HG02981 (cell line): Measurements from ENCODE around the gene PRAMEF5.
"Not testable (repeated sequence)": the region's sequence is repeated elsewhere in the genome, so short reads cannot be mapped to it uniquely, and the experiment has no call there.

ENCODE experiments used
- ATAC-seq: cut with Tn5 transposase; IDR thresholded peaks from one replicate; pipeline ENCODE4 v1.9.1; 2021; ENCODE audit warnings: mild to moderate bottlenecking, moderate library complexity; ENCODE audit not compliant: unreplicated experiment

PRAMEF5 gene

DNA sequence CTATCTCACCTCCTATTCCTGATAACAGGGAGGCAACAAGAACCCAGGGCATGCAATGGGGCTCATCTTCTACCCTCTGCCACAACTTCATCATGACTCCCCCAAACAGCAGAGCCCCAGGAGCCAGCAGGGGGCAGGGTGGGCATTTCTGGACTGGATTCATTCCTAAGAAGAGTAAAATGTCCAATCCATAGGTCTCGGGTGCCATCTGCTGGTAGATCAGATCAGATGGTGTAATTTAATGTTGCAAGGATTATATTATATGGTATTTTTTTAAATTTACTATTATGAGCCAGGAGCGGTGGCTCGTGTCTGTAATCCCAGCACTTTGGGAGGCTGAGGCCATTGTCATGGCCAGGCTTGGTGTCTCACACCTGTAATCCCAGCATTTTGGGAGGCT, 11.1 kb downstream of the PRAMEF5 start:
- ATAC-seq: not testable (repeated sequence)

DNA sequence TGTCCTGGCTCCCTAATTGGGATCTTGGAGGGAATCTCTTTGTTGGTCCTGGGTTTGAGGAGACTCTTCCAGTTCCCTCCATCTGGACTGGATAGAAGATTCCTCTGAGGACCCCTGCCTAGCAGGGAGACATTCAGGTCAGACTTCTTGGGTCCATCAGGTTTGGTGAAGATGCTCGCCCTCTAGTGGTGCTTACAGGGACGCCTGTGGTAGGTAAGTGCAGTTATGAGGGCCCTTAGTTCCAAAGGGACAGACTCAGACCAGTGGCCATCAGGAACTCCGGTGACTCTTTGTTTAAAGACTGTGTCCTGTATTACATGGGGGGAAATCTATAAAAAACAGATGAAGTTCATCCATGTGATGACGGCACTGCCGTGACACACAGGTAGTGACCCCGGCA, 23.0 kb downstream of the PRAMEF5 start:
- ATAC-seq: not testable (repeated sequence)

DNA sequence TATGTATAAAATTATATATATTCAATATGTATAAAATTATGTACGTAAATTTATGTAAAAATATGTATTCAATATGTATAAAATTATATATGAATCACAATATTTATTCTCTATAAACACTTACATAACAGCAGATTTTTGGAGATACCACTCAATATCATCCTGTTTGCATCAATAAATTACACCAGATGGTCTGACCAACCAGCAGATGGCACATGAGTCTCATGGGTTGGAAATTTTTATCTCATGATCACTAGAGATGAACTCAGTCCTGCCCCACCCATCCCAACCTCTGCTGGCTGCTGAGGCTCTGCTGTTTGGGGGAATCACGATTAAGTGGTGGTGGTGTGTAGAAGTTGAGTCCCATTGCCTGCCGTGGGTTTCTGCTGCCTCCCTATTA, 25.6 kb downstream of the PRAMEF5 start:
- ATAC-seq: not testable (repeated sequence)

DNA sequence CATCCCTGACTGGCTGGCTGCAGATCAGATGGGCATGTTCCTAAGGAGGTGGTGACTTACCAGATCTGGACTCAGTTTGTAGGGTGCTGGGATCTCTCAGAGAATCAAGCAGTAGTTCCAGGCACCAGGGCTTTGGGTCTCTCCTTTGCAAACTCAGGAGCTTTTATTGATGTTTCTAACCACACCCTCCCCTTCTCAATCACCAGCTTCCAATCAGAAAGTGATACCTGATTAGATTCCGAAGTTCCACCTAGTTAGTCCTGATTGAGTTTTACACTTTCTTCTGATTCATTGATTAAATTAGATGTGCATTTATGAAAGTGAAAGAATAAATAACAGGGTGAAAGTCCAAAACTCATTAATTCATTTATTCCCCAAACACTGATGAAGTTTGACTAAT, 31.0 kb downstream of the PRAMEF5 start, which contains the start of gene PRAMEF8:
PRAMEF8 (minus strand) TSS at position 101 of the 400 bp plus-strand sequence. CDS start 1,046 bp downstream, outside the sequence.
- not testable (repeated sequence) for ATAC-seq

DNA sequence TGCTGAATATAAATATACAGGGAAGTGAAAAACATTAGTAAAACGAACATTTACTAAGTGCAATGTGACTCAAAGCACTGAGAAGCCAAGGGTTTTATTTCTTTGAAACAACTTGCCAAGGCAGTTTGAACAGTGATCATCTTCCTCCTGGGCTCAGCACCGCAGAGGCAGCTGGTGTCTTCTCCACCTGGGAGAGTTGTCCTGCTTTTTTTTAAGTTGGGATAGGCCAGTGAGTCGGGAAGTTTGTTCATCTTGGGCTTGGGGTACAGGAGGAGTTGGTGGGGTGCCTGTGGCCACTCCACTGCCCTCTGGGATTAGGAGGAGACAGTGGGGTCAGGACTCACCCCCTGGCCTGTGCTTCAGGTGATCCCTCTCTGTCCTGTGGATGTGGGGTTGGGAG, 35.0 kb downstream of the PRAMEF5 start:
- not testable (repeated sequence) for ATAC-seq

DNA sequence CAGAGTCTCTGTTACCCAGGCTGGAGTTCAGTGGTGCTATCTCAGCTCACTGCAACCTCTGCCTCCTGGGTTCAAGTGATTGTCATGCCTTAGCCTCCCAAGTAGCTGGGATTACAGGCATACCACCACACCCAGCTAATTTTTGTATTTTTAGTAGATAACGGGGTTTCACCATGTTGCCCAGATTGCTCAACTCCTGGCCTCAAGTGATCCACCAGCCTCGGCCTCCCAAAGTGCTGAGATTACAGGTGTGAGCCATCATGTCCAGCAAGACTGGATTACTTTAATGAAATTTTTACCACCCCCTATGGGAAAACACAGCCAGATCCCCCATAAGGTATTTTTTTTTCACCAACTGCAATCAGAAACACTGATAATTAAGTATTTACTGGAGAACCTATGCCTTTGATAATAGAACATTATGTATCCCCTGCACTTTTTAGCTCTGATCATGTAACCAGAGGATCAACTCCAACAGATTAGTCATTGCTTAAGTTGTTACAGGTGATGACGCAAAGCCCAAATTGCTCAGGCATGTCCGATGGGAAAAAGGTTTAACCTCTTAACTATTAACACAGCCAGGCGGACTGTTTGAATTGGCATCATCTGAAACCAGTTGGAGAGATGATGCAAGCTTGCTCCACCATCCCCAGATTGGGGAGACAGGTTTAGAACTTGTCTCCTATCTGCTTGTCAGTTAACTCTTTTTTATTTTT, 43.4 kb downstream of the PRAMEF5 start:
- not testable (repeated sequence) for ATAC-seq

DNA sequence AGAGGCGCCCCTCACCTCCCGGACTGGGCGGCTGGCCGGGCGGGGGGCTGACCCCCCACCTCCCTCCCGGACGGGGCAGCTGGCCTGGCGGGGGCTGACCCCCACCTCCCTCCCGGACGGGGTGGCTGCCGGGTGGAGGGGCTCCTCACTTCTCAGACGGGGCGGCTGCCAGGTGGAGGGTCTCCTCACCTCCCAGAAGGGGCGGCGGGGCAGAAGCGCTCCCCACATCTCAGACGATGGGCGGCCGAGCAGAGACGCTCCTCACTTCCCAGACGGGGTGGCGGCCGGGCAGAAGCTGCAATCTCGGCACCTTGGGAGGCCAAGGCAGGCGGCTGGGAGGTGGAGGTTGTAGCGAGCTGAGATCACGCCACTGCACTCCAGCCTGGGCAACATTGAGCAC, 44.7 kb downstream of the PRAMEF5 start:
- ATAC-seq: not testable (repeated sequence)

DNA sequence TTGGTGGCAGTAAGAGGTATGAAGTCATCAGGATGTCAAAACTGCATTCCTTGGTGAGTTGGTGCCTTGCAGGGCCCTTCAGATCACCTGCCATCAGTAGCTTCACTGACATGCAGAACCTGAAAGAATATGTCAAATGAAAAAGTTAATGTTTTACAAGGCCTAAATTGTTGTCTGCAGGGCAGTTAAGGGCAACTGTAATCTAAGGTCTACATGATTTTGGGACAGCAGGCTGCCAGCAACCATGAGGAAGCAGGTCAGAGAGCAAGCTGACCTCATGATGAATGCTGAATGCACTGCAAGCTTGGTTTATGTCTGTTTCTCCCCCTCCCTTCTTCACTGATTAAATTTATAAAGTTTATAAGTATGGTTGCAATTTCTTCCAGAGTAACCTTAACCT, 48.2 kb downstream of the PRAMEF5 start:
- not testable (repeated sequence) for ATAC-seq

DNA sequence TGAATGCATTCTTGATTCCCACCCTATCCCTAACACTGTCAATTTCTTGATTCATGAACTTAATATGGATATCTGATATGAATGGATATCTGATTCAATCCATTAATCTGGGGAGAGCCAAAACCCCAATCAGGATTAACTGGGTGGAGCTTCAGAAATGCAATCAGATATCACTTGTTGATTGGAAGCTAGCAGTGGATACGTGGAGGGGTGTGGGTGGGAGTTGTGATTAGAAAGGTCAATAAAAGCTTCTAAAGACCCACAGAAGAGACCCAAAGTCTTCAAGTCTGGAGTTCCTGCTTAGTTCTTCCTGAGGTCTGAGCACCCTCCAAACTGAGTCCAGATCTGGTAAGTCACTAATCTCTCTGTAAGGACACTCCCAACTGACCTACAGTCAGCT, 49.2 kb downstream of the PRAMEF5 start, which contains the start of gene PRAMEF33:
PRAMEF33 (plus strand) TSS at position 301 of the 400 bp plus-strand sequence. CDS start 2,416 bp downstream, outside the sequence.
- ATAC-seq: not testable (repeated sequence)
